Measurements from ENCODE around the gene SLCO2A1. TPM values are rescaled to one million over a fixed set of nuclear protein-coding genes. Genes with fewer than 3 reads are reported as not detected.

Gene SLCO2A1
- polyA plus RNA-seq, 1 experiment: 5.4 TPM

DNA sequence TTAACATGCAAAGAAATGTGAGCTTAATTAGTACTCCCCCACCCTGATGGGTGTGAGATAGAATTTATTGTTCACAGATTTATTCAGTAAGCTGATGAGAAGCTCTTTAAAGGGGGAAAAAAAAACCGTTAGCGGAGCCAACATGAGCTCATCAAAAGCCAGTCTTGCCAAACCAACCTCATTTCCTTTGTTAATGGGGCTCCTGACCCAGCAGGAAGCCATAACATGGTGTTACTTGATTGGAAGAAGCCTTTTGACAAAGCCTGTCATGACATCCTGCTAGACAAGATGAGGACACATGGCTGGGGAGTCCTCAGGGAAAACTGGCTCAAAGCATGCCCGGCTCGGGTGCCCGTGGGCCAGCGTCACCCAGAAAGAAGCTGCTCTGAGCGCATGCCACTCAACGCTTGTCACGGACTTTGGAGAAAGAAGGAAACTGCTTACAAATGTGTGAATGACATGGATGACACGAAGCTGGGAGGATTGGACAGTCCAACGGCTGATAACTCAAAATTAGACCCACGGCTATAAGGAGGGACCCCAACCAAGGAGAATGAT, 64.6 kb downstream of the SLCO2A1 start:
- no peak for DNase-seq (ENCODE audit: low read depth)
- H3K27me3 ChIP-seq (ENCODE audit: control insufficient read depth, insufficient read depth, low read length): no peaks in the 10 kb centered on the region
- POLR2A ChIA-PET: no interaction called here
- CTCF ChIA-PET: interaction anchor here (1.3 to 1.4 kb wide), 2 partner anchors 9 to 15 kb away, joined by 3 read pairs; no protein-coding TSS in a partner anchor
- TF ChIP-seq, protein P1, sequence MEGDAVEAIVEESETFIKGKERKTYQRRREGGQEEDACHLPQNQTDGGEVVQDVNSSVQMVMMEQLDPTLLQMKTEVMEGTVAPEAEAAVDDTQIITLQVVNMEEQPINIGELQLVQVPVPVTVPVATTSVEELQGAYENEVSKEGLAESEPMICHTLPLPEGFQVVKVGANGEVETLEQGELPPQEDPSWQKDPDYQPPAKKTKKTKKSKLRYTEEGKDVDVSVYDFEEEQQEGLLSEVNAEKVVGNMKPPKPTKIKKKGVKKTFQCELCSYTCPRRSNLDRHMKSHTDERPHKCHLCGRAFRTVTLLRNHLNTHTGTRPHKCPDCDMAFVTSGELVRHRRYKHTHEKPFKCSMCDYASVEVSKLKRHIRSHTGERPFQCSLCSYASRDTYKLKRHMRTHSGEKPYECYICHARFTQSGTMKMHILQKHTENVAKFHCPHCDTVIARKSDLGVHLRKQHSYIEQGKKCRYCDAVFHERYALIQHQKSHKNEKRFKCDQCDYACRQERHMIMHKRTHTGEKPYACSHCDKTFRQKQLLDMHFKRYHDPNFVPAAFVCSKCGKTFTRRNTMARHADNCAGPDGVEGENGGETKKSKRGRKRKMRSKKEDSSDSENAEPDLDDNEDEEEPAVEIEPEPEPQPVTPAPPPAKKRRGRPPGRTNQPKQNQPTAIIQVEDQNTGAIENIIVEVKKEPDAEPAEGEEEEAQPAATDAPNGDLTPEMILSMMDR (IDR thresholded peaks at IDR 0.05; ENCODE audit: insufficient read depth, low read depth, low read length): no peak
- H3K36me3 ChIP-seq (ENCODE audit: control insufficient read depth, insufficient read depth, low read length): no peaks in the 10 kb centered on the region
- H3K4me3 ChIP-seq (ENCODE audit: low read depth, low read length): no peak overlapping the region

DNA sequence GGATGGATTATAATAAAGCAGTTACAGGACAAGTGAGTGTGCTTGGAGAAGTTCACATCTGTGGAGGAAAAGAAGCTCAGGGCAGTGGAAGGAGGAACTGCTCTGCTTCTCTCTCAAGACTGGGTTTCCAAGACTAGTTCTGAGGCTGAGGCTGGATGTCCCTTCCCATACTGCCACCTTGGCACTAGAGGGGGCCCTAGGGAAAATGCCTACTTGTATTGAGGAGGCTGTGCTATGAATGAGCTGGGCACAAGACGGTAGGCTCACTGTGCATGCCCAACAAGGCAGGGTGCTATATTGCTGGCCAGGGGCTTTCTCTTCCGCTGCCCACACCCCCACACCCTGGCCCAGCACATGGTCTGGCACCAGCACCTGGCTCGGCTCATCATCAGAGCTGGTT, 65.2 kb downstream of the SLCO2A1 start:
- no peak overlapping the region for H3K4me3 ChIP-seq (ENCODE audit: low read depth, low read length)
- ChIA-PET POLR2A (no interaction called here), CTCF (interaction anchor here (1.3 to 1.4 kb wide), 2 partner anchors 9 to 15 kb away, joined by 3 read pairs; no protein-coding TSS in a partner anchor)
- H3K27me3 ChIP-seq (ENCODE audit: control insufficient read depth, insufficient read depth, low read length): no peaks in the 10 kb centered on the region
- TF ChIP-seq, protein P1 (IDR thresholded peaks at IDR 0.05; ENCODE audit: insufficient read depth, low read depth, low read length): no peak
- DNase-seq (ENCODE audit: low read depth): no peak
- H3K36me3 ChIP-seq (ENCODE audit: control insufficient read depth, insufficient read depth, low read length): no peaks in the 10 kb centered on the region

DNA sequence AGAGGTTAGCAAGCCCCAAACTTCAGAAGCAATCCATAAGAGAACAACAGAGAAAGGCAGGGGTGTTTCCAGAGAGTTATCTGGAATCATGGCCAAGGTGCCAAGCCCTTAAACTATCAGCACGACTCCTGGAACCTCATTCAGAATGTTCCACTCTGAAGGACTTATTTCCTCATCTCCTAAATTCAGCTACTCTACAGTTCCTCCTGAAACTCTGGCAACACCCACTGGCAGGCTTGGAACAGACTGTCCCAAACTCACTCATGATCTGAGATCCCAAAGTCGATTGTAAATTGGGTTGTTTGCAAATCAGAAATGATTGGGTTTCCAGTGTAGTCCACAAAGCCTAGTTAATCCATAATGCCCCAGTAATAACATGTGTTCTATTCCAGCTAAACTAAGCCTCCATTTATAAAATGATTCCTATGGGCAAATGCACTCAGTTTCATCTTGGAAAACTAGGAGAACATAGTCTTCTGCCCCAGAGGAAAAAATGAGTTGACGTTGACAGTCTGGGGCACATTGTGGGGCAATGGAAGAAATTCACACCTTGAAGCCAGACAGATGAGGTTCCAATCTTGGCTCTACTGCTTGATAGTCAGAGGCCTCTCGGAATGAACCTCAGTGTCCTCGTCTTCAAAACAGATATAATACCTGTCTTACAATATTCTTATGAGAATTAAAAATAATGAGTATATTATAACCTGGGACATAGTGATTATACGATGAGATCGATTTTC, 65.9 kb downstream of the SLCO2A1 start:
- ChIA-PET CTCF (interaction anchor here (1.3 to 1.7 kb wide), 3 partner anchors 13 to 249 kb away, joined by 4 to 13 read pairs (median 4); no protein-coding TSS in a partner anchor), POLR2A (no interaction called here)

DNA sequence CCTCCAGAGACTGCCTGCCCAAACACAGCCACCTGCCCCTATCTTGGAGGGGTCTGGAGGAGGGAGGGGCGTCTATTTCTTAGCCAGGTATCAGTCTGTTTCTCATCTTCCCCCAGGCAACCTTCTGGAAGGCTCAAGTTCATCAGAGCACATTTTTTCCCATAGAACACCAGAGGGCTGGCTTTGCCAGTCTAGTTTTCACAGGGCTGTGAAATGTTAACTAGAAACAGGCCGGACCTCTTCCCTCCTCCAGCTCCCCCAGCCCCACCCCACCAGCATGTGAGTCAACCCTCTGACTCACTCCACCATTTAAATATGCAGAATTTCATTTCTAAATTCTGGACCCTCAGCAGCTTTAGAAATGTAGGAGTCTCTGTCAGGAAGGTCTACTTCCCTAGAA, 66.9 kb downstream of the SLCO2A1 start:
- H3K27me3 ChIP-seq (ENCODE audit: control insufficient read depth, insufficient read depth, low read length): no peaks in the 10 kb centered on the region
- no peaks in the 10 kb centered on the region for H3K36me3 ChIP-seq (ENCODE audit: control insufficient read depth, insufficient read depth, low read length)
- TF ChIP-seq, protein P1 (IDR thresholded peaks at IDR 0.05; ENCODE audit: insufficient read depth, low read depth, low read length): peak; percentile 36
- DNase-seq (ENCODE audit: low read depth): peak; percentile 45
- H3K4me3 ChIP-seq (ENCODE audit: low read depth, low read length): no peak overlapping the region
- POLR2A ChIA-PET: no interaction called here
- CTCF ChIA-PET: interaction anchor here (1.0 to 1.7 kb wide), 4 partner anchors 12 to 250 kb away, joined by 4 to 13 read pairs (median 4); no protein-coding TSS in a partner anchor

More for the DNA sequence above, 65.9 kb downstream of the SLCO2A1 start:
- H3K27me3 ChIP-seq (ENCODE audit: control insufficient read depth, insufficient read depth, low read length): no peaks in the 10 kb centered on the region
- TF ChIP-seq, protein P1 (IDR thresholded peaks at IDR 0.05; ENCODE audit: insufficient read depth, low read depth, low read length): no peak
- no peaks in the 10 kb centered on the region for H3K36me3 ChIP-seq (ENCODE audit: control insufficient read depth, insufficient read depth, low read length)
- no peak for DNase-seq (ENCODE audit: low read depth)
- H3K4me3 ChIP-seq (ENCODE audit: low read depth, low read length): no peak overlapping the region

DNA sequence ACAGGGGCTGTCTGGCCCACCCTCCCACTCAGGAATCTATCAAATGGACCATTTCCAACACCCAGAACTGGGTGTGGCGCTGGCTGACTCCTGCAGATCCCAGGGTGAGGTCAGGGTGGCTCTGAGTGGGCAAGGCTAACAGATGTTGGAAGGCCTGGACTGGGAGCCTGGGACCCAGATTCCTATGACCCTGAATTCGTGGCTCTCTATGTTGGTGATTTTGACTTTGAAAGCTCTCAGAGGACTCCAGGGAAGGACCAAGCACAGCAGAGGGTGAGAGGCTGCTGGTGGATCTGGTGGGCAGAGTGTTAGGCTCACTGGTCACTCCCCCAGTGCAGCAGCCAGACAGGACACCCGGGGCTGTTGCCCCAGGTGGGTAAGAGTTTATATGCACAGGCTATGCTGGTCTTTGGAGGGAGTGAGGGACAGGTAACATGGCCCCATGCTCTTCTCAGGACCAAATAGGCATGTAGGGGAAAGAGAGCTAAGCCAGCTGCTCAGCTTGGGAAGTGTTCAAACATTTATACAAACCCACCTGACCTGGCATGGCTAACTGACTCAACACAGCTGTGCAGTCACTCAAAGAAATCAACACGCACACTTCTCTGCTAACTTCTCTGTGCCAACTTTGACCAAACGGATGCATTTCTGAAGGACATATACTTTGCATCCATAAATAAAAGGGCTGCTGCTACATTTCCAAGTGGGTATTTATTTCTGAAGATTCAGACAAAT, 71.5 kb downstream of the SLCO2A1 start:
- TF ChIP-seq, protein P1 (IDR thresholded peaks at IDR 0.05; ENCODE audit: insufficient read depth, low read depth, low read length): no peak
- CTCF ChIA-PET: interaction anchor here (1.2 kb wide), 1 partner anchor 12 kb away, joined by 3 read pairs; no protein-coding TSS in a partner anchor
- H3K4me3 ChIP-seq (ENCODE audit: low read depth, low read length): no peak overlapping the region
- H3K27me3 ChIP-seq (ENCODE audit: control insufficient read depth, insufficient read depth, low read length): no peaks in the 10 kb centered on the region
- H3K36me3 ChIP-seq (ENCODE audit: control insufficient read depth, insufficient read depth, low read length): no peaks in the 10 kb centered on the region
- no peak for DNase-seq (ENCODE audit: low read depth)
- POLR2A ChIA-PET: no interaction called here
